ENCODE results near the gene BBIP1. TPM values are rescaled to one million over a fixed set of nuclear protein-coding genes. Genes with fewer than 3 reads are reported as not detected.

Gene BBIP1
- total RNA-seq, 2 experiments from 2014 or later: 32.4 to 34.4 TPM

GRCh38 chr10:110861476-110861875 lies 57.5 kb downstream of the BBIP1 start:
- ChIA-PET POLR2A (interaction anchor here (0.6 to 5.5 kb wide), 12 partner anchors 8 to 58 kb away, joined by 3 to 121 read pairs (median 5); partner anchors contain the start of gene PDCD4), CTCF (ENCODE audit: unreplicated experiment) (interaction anchor here (1.3 to 5.3 kb wide), 2 partner anchors 19 to 55 kb away, joined by 4 to 39 read pairs; no protein-coding TSS in a partner anchor)
- Histone ChIP-seq H3K27ac (ENCODE audit: low read depth, low read length, poor library complexity, severe bottlenecking) (peak overlapping the region; percentile 91), H2AFZ (ENCODE audit: low read length) (peak overlapping the region; percentile 78; the same call in 1 of the 2 replicates), H3K4me1 (ENCODE audit: insufficient read depth, low read length, poor library complexity, severe bottlenecking) (peaks cover 95% of the 10 kb centered on the region), H4K20me1 (ENCODE audit: insufficient read depth, low read length) (no peaks in the 10 kb centered on the region), H3K36me3 (ENCODE audit: insufficient read depth, low read length) (no peaks in the 10 kb centered on the region), H3K4me3 (ENCODE audit: low read depth, low read length, poor library complexity, severe bottlenecking) (peak overlapping the region; percentile 24), H3K4me2 (ENCODE audit: low read length) (peak overlapping the region; percentile 72), H3K79me2 (ENCODE audit: insufficient read depth, low read depth, low read length) (no peaks in the 10 kb centered on the region), H3K9me2 (ENCODE audit: insufficient read depth, low read length) (no peaks in the 10 kb centered on the region), H3K9me3 (ENCODE audit: low read length) (no peaks in the 10 kb centered on the region)
- DNase-seq (ENCODE audit: low spot score): no peak
- intact Hi-C loops (cut with micrococcal nuclease; ENCODE audit: unreplicated experiment): loop anchor here (5.0 kb wide), 1 partner anchor 504 kb away; no protein-coding TSS in a partner anchor
- no TSS peak for BruUV-seq (replicated peaks)
- TF ChIP-seq EZH2phosphoT487 (IDR thresholded peaks at IDR 0.05; ENCODE audit: borderline replicate concordance, low read depth, low read length) (no peak), CTCF (conservative IDR thresholded peaks at IDR 0.05; ENCODE audit: low read length) (no peak)

- Histone ChIP-seq H2AFZ (ENCODE audit: low read length) (peak overlapping the region; percentile 78), H3K4me3 (ENCODE audit: low read depth, low read length, poor library complexity, severe bottlenecking) (peak overlapping the region; percentile 24), H3K4me1 (ENCODE audit: insufficient read depth, low read length, poor library complexity, severe bottlenecking) (peaks cover 87% of the 10 kb centered on the region), H3K4me2 (ENCODE audit: low read length) (peak overlapping the region; percentile 72), H3K27ac (ENCODE audit: low read depth, low read length, poor library complexity, severe bottlenecking) (peak overlapping the region; percentile 91), H3K9me2 (ENCODE audit: insufficient read depth, low read length) (no peaks in the 10 kb centered on the region), H4K20me1 (ENCODE audit: insufficient read depth, low read length) (no peaks in the 10 kb centered on the region), H3K9me3 (ENCODE audit: low read length) (no peaks in the 10 kb centered on the region), H3K79me2 (ENCODE audit: insufficient read depth, low read depth, low read length) (no peaks in the 10 kb centered on the region), H3K36me3 (ENCODE audit: insufficient read depth, low read length) (no peaks in the 10 kb centered on the region)
- intact Hi-C loops (cut with micrococcal nuclease; ENCODE audit: unreplicated experiment): loop anchor here (5.0 kb wide), 1 partner anchor 503 kb away; no protein-coding TSS in a partner anchor
- TF ChIP-seq CTCF (conservative IDR thresholded peaks at IDR 0.05; ENCODE audit: low read length): no peak
- no peak for TF ChIP-seq EZH2phosphoT487 (IDR thresholded peaks at IDR 0.05; ENCODE audit: borderline replicate concordance, low read depth, low read length)
- BruUV-seq (replicated peaks): no TSS peak
- peak; percentile 74 for DNase-seq (ENCODE audit: low spot score)
- CTCF ChIA-PET (ENCODE audit: unreplicated experiment): interaction anchor here (1.1 to 5.3 kb wide), 3 partner anchors 18 to 54 kb away, joined by 3 to 39 read pairs (median 4); no protein-coding TSS in a partner anchor
- POLR2A ChIA-PET: interaction anchor here (0.8 to 5.5 kb wide), 10 partner anchors 9 to 58 kb away, joined by 3 to 121 read pairs (median 5); partner anchors contain the start of gene PDCD4
Observed at GRCh38 chr10:110860576-110861241, 58.3 kb downstream of the BBIP1 start.
